Fibroblast of mammary gland (primary cell): Measurements from ENCODE around the gene GMPPA.
A peak's percentile ranks its signal among the peaks of the same experiment; 100 is the strongest.

Experiments used
- DNase-seq: peaks from one replicate; pipeline ENCODE4 v3.0.0-alpha.2; 2010; ENCODE audit warnings: low read depth
- H3K4me3 ChIP-seq: 2 replicates; pipeline ENCODE4 v1.5.1; 2011; ENCODE audit warnings: low read depth, mild to moderate bottlenecking, low read length, moderate library complexity; ENCODE audit not compliant: control insufficient read depth
- CTCF ChIP-seq: conservative IDR thresholded peaks from 2 replicates; pipeline ENCODE4 v1.5.1; 2011; ENCODE audit warnings: low read depth, low read length, inconsistent platforms; ENCODE audit not compliant: control insufficient read depth, insufficient read depth

Gene GMPPA

DNA sequence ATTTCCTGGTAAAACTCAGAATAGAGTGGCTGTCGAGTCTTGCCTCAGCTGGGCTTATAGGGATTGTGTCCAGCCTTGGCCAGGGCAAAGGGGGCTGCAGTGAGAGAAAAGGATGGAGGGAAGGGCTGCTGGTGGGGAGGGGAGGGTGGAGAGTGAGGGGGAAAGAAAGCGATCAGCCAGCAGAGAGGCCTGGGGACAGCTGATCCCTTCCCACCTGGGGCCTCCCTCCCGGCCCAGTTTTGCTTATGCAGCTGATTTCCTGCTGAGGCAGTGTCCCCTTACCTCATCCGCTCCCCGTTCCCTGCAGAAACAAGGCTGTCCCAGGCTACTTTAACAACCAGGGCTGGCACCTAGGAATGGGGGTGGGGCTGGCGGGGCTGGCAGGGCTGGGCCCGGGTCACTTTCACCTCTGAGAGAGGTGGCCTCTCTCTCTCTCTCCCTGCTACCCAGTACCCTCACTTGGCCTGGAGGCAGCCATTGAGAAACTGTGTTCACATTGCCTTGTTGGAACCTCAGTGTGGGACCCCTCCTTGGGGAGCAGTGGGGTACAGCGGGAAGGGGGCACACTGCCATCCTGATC, 12.2 kb upstream of the GMPPA start:
- TF ChIP-seq CTCF, result no peak
- no peak for DNase-seq
- no peak overlapping the region for H3K4me3 ChIP-seq

- TF ChIP-seq CTCF, result no peak
- no peak overlapping the region for H3K4me3 ChIP-seq
- no peak for DNase-seq
Measured at GRCh38 chr2:219488149-219488843, 10.4 kb upstream of the GMPPA start.

DNA sequence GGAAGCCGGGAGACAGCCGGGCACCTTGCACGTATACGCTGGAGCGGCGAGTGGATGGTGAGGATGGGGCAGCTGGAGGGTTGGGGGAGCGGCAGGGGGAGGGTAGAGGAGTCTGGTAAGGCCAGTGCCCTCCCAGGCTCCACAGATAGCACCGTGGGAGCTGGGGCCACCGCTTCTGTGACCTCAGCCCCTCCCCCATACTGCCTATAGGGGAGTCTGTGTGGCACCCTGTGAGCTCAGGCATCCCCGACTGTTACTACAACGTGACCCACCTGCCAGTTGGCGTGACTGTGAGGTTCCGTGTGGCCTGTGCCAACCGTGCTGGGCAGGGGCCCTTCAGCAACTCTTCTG, 9.9 kb upstream of the GMPPA start:
- TF ChIP-seq CTCF, result no peak

GRCh38 chr2:219489315-219489714, 9.4 kb upstream of the GMPPA start:
- TF ChIP-seq CTCF, result no peak
- H3K4me3 ChIP-seq, result no peak overlapping the region
- no peak for DNase-seq

More for the DNA sequence above, 9.9 kb upstream of the GMPPA start:
- no peak overlapping the region for H3K4me3 ChIP-seq
- DNase-seq, result no peak

- peak; percentile 13 for TF ChIP-seq CTCF
- H3K4me3 ChIP-seq, result no peak overlapping the region
Measured at GRCh38 chr2:219490186-219490585, 8.5 kb upstream of the GMPPA start.

DNA sequence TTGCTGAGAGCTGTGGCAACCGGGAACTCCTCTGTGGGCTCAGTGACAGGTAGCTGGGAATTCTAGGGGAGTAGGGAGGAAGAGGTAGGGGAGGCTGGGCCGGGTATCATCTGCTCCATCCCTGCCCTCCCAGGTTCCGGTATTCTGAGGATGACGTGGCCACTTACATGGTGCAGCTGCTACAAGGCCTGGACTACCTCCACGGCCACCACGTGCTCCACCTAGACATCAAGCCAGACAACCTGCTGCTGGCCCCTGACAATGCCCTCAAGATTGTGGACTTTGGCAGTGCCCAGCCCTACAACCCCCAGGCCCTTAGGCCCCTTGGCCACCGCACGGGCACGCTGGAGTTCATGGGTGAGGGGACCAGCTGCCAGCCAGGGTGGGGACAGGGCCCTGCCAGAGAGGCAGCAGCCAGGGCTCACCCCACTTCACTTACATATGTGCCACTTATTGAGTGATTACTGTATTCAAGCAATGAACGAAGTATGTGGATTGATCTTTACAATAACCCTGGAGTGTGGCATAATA, 8.0 kb upstream of the GMPPA start:
- DNase-seq, result no peak
- no peak for TF ChIP-seq CTCF
- no peak overlapping the region for H3K4me3 ChIP-seq

More at GRCh38 chr2:219490186-219490585, 8.5 kb upstream of the GMPPA start:
- DNase-seq, result no peak
